Right ventricle myocardium superior (tissue), 1 donor: ENCODE results near the gene TIMM22. TPM values are rescaled to one million over a fixed set of nuclear protein-coding genes. Genes with fewer than 3 reads are reported as not detected.

Experiments
- ATAC-seq: fragments of 200-7000 bp; cut with Tn5 transposase; one replicate; pipeline ENCODE4 v1.9.1; 2020; ENCODE audit warnings: mild to moderate bottlenecking; ENCODE audit not compliant: poor library complexity
- DNase-seq: peaks from one replicate; pipeline ENCODE4 v3.0.0-alpha.2; 2020
- intact Hi-C: fragments of 100-400 bp; cut with DNase I; formaldehyde crosslinking; loops from one replicate; pipeline ENCODE4 v1.11.2; 2022
- total RNA-seq: library from RNA; stranded (reverse); fragmentation: NEBNext Ultra II Directional; extraction: Animal tissue kit (Norgen Biotek cat#: 25700); gene quantifications from one replicate; pipeline ENCODE4 v1.2.1, GENCODE V29; 2021
- donor health status: DM: no; HTN: yes; CAD: no; lungs with severe emphysema.

The TIMM22 gene
- total RNA-seq, 1 donor from 2014 or later: 17.1 TPM

- intact Hi-C loops: no loop called here
- ATAC-seq: no peak
- DNase-seq: peak; percentile 19
Observed at GRCh38 chr17:1010086-1010450, 13.1 kb downstream of the TIMM22 start.

DNA sequence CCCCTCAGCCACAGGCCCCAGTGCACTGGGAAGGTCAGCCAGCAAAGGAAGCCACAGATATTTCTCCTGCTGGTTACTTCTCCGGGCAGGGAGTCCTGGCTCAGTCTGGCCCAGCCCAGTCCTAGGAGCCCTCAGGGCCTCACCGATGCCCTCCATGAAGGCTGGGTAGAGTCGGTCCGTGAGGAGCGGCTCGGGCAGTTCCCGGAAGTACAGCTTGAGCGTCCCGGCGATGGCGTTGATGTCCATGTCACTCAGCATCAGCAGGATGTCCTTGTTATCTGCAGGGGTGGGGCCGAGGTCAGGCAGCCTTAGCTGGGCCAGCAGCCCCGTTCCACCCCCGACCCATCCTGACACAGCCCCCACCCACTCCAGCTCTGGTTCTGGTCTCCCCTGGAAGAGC is 13.7 kb downstream of the TIMM22 start:
- intact Hi-C loops: no loop called here
- ATAC-seq (no peak), DNase-seq (peak; percentile 39)

GRCh38 chr17:1011138-1011537 is 14.2 kb downstream of the TIMM22 start:
- intact Hi-C loops: no loop called here
- DNase-seq: peak; percentile 17
- ATAC-seq: no peak

- ATAC-seq: no peak
- intact Hi-C loops: no loop called here
Observed at GRCh38 chr17:1011760-1012735, 15.1 kb downstream of the TIMM22 start.

DNA sequence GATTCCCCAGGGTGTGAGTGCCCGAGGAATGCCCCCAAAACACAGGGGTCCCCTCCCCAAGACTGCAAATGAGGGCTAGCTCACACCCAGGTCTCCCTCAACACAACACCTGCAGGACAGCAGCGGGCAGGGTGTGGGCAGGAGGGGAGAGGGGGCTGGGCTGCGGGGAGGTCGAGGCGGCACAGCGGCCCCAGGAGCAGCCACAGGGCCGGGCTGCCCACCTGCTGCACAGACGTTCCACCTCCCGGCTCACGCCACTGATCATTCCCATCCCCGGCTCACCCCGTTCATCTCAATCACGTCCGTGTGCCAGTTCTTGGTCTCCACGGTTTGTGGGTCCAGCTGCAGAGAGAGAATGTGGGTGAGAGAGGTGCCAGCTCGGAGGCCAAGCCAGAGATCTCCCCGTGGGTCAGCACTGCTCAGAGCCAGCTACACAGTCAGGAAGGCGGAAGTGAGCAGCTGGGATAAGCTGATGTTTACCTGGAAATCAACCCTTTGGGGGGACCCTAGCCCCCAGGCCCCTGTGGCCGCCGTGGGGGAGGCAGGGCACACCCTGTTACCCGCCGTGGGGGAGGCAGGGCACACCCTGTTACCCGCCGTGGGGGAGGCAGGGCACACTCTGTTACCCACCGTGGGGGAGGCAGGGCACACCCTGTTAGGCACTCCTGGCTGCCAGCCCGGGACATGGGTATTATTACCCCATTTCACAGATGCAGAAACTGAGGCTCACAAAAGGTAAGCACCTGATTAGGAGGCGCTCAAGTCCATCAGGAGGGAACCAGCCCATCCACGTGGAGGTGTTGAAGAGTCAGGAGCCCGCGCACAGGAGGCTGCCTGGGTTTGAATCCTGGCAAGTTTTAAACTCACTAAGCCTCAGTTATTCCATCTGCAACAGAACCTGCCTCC is 16.1 kb downstream of the TIMM22 start:
- ATAC-seq: no peak
- peak; percentile 24 for DNase-seq
- intact Hi-C loops: no loop called here

More at GRCh38 chr17:1011760-1012735, 15.1 kb downstream of the TIMM22 start:
- DNase-seq: peak; percentile 38

- ATAC-seq (no peak), DNase-seq (peak; percentile 27)
- intact Hi-C loops: no loop called here
Observed at GRCh38 chr17:1013729-1014090, 16.8 kb downstream of the TIMM22 start.

DNA sequence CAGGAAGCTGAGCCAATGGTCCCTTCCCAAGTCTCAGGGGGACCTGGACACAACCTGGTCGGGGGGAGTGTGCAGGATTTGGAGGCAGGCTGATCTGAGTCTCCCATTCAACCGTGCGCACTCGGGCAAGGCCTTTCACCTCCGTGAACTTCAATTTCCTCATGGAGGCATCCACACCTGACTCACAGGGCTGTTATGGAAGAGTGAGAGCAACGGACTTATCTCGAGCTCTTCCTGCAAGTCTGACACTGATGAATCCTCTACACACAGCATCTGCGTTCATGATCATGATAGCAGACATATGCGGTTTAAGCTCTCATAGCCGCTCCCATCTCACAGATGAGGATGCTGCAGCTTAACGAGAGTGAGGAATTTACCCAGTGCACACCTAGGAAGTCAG is 21.6 kb downstream of the TIMM22 start:
- ATAC-seq (no peak), DNase-seq (no peak)
- intact Hi-C loops: no loop called here

- DNase-seq (peak; percentile 75), ATAC-seq (peak; percentile 83)
- intact Hi-C loops: no loop called here
Observed at GRCh38 chr17:1019451-1019850, 22.5 kb downstream of the TIMM22 start.

DNA sequence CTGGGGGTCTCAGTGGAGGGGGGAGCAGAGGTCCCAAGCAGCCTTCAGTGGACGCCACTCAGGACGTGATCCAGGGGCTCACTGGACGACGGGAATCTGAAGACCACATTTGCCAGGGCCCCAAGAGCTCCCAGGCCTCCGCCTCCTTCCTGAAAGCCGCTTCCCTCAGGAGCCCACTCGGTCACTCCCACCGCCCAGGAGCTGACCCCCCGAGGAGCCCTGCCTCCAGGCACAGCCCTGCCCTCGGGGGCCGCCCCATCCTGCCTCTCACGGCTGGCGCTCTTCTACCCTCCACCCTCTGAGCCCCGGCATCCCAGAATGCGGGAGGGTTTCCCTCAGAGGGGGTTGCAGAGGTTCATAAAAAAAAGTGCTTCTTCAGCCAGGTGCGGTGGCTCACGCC is 24.2 kb downstream of the TIMM22 start:
- intact Hi-C loops: no loop called here
- DNase-seq (no peak), ATAC-seq (no peak)

DNA sequence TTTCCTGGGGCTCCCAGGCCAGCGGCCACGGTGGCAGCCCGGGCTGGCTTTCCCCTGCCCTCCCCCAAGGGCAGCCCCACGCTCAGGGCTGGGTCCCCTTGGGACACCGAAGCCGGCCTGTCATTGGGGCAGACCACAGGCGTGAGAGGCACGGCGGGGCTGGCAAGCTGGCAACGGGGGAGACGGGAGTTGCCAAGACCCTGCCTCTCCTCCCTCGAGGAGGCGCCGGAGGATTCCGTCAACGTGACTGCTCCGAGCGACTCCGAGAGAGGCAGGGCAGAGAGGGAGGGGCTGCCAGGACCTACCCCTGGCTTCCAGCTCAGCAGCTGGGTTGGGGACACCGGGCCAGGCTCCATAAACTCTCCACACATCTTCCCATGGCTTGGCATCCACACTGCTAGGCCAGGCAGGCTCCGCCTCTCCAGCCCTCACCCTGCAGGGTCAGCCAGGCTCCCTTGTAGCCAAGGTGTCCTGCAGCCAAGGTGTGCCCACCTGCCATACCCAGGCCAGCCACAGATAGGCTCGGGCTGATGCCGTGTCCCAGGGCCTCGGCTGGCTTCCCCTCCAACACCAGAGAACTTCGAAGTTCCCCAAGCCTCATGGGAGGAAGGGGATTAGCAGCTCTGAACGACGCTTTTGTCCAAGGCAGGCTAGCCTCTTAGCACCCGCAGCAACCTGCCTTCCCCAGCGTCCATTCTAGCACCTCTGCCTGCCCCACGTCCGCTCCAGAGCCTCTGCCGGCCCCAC is 25.5 kb downstream of the TIMM22 start:
- ATAC-seq: peak; percentile 66
- intact Hi-C loops: no loop called here
- DNase-seq: peak; percentile 79

DNA sequence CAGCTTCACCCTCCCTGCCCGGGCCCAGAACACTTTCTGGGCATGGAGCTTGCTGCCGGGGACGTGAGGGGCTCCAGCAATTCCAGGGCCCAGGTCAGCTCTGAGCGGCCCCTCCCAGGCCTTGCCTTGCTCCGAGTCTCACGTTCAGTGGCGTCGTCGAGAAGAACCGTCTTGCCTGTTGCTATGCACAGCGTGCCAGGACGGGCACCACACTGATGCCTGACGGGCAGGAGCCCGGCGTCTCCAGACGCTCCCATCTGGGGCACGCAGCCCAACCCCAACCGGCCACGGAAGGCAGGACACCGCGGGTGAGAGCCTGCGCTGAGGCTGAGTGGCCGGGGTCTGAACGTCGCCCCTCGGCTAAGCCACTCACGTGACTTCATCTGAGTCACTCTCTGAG is 27.1 kb downstream of the TIMM22 start:
- ATAC-seq (no peak), DNase-seq (no peak)
- intact Hi-C loops: no loop called here

DNA sequence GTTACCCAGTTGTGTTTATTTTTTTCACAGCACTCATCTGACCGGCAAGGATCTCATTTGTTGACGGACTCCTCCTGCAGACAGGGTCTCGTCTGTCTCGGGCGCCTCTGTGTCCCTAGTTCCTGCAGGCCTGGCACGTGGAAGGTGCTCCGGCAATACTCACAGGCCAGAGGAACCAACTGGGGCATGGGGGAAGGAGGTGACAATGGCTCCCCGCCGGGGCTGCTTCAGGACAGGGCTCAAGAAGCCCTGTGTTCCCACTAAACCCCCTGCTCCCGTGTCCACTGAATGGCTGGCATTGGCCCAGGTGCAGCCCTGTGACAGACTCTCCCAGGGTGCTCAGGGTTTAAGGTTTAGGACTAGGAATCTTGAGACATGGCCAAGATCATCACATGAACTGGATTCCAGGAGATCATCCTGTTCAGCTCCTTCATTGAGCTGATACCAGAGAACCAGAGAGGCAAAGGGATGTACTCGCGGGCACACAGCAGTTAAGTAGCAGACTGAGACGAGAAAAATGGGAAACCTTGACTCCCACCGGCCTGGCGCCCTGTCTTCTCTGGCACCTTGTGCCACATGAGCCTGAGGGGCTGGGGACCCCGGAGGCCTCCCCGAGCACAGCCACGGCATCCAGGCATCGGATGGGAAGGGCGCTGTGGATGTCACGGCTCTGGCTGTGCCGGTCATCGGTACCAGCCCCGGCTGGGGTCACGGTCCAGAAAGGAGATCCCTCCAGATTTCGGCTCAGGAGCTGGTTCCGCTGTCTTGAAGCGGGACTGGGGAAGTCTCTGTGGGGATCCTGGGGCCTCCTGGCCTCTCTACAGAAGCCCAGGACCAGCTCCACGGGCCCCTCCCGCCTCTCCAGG is 29.0 kb downstream of the TIMM22 start:
- DNase-seq (no peak), ATAC-seq (no peak)
- intact Hi-C loops: no loop called here

DNA sequence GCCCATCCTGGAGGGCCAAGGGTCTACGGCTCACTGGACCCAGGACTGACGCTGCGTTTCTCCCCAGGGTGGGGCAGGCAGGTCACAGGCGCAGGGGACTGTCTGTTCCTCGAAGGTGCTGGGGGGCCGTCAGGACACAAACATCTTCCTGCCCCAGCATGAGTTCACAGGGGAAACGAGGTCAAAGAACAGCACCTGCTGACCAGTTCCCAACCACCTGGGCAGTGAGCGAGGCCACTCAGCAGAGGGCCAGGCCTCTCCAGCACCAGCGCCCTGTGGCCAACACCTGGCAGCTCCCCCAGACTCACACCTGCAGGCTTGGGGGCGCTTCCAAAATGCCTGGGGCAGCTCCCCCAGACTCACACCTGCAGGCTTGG is 29.7 kb downstream of the TIMM22 start:
- ATAC-seq (no peak), DNase-seq (no peak)
- intact Hi-C loops: no loop called here

DNA sequence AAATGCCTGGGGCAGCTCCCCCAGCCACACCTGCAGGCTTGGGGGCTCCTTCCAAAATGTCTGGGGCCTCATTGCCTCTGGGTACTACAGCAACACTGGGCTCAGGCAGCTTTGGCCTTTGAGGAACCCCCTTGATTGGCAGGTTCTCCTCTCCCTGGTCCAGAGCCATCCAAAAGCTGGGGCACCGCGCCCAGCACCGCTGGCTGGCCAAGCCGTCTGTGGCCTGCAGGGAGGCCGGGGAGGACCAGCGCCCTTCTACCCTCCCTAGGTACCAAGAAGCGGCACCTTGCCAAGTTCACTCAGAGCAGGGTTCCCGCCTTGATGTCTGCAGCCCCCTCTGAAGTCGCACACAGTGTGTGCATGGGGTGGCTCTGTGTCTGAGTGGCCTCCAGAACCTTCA is 30.1 kb downstream of the TIMM22 start:
- intact Hi-C loops: no loop called here

GRCh38 chr17:1029196-1029921 is 32.4 kb downstream of the TIMM22 start:
- ATAC-seq (peak; percentile 6), DNase-seq (no peak)
- intact Hi-C loops: no loop called here

More for the DNA sequence above, 30.1 kb downstream of the TIMM22 start:
- ATAC-seq (peak; percentile 30), DNase-seq (peak; percentile 73)

GRCh38 chr17:1029922-1030644 is 33.2 kb downstream of the TIMM22 start:
- intact Hi-C loops: no loop called here
- peak; percentile 13 for ATAC-seq
- DNase-seq: no peak
